Measurements from ENCODE around the gene PRLR.

The PRLR gene

DNA sequence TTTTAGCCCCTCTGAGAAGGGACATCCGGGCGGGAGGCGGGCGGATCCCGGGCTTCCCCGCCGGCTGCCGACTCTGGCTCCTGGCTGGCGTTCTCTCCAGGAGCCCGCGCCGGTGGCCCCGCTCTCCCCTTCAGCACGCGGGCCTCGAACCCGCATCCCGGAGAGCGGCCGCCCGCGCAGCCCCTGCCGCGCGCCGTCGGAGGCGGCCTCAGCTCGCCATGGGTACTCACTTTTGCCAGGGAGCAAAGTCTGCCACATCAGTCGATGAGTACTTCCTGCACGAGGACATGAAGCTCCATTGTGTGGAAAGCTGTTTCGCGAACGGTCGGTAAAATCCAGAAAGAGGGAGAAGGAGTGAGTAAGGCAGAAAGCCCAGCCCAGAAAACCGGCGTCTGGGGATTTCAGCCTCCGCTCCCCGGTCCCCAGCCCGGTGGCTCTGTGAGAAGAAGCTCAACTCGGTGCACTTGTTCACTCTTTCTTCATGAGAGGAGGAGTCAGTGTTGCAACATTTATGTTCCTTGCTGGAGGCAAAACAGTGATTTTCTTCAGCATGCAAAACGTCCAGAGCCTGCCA lies at the start of gene PRLR:
Gene PRLR (minus strand): TSS at position 450 of the 574 bp plus-strand sequence. CDS start 140,867 bp downstream, outside the sequence.
- TF ChIP-seq, protein P1, sequence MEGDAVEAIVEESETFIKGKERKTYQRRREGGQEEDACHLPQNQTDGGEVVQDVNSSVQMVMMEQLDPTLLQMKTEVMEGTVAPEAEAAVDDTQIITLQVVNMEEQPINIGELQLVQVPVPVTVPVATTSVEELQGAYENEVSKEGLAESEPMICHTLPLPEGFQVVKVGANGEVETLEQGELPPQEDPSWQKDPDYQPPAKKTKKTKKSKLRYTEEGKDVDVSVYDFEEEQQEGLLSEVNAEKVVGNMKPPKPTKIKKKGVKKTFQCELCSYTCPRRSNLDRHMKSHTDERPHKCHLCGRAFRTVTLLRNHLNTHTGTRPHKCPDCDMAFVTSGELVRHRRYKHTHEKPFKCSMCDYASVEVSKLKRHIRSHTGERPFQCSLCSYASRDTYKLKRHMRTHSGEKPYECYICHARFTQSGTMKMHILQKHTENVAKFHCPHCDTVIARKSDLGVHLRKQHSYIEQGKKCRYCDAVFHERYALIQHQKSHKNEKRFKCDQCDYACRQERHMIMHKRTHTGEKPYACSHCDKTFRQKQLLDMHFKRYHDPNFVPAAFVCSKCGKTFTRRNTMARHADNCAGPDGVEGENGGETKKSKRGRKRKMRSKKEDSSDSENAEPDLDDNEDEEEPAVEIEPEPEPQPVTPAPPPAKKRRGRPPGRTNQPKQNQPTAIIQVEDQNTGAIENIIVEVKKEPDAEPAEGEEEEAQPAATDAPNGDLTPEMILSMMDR (IDR thresholded peaks at IDR 0.05; ENCODE audit: extremely low read depth, missing control alignments) = no peak
- DNase-seq (ENCODE audit: low spot score) = peak; percentile 36

DNA sequence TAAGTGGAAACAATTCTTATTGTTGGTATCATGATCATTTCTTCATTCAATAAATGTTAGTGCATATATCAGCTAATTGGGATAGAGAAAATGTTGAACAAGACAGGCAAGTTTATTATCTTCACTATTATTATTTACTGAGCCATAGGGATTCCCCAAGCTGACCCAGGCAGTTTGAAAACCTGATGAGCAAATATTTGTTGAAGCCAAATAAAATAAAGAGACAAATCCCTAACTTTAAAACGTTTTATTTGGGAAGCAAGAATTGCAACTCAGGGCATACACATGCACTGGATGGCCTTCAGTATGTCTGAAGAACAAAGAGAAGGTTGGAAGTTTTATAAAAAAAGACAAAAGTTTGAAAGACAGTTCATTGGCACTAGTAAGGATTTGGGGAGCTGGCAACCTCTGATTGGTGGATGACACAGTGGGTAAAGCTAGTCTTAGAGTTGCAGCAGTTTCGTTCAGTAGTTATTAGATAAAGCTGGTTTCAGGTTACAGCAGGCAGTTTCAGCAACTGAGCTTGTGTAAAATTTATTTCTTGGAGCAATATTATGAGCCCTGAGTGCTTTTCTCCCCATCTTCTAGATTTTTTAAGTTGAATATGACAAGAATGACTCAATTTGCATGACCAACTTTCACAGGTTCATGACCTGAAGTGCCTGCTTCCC lies 44.7 kb upstream of the PRLR start:
- DNase-seq (ENCODE audit: low spot score) = no peak
- TF ChIP-seq, protein P1 (IDR thresholded peaks at IDR 0.05; ENCODE audit: extremely low read depth, missing control alignments) = no peak

DNA sequence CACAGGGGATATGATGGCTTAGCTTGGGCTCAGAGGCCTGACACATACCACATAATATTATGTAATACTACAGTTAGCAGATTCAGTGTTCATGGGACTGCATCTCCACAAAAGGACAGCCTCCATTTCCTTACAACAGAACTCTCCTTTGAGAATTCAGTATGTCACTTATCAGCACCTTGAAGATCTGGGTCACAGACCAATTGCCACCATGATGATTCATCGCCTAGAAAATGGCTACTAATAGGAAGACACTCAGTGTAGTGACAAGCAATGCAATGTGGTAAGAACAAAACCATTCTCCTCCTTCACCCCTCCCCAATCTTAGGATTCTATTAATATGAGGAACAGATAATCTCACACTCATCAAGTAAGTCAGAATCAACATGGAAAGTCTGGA lies 38.7 kb upstream of the PRLR start:
- TF ChIP-seq, protein P1 (IDR thresholded peaks at IDR 0.05; ENCODE audit: extremely low read depth, missing control alignments) = no peak
- DNase-seq (ENCODE audit: low spot score) = no peak

DNA sequence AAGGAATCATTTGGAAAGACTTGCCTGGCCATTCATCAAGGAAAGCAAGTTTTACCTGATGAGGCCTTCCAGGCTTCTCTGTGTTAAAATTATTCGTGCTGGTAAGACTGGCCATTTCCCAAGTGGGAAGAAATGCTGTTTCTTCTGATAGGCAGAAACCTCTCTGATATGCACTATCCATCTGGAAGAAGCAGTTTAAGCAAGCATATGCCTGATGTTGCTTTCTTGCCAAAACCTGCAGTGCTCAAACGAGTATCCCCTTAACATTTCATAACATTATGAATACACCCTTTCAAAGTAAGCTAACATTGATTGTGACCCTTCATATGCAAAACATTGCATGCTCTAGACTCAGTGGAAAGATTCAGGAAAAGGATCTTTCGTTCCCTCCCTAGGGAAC lies 36.0 kb upstream of the PRLR start:
- TF ChIP-seq, protein P1 (IDR thresholded peaks at IDR 0.05; ENCODE audit: extremely low read depth, missing control alignments) = no peak
- no peak for DNase-seq (ENCODE audit: low spot score)

DNA sequence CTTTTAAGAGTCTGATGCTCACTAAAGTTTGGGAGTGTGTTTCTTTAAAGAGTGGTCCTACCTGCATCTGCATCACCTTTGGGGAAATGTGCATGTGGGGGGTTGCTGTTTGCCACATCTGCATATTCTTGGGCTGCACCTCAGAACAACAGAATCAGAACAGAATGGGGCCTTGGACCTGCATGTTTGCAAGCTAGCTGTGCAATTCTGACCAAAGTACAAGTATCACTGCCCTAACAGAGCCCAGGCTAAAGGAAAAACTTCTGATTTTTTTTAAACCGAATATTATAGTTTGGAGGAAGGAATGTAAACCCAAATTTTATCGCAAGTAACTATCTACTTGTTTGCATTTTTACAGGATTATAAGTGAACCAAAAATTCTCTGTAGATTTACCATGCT lies 34.2 kb upstream of the PRLR start:
- TF ChIP-seq, protein P1 (IDR thresholded peaks at IDR 0.05; ENCODE audit: extremely low read depth, missing control alignments) = no peak
- DNase-seq (ENCODE audit: low spot score) = no peak

- TF ChIP-seq, protein P1 (IDR thresholded peaks at IDR 0.05; ENCODE audit: extremely low read depth, missing control alignments) = no peak
- no peak for DNase-seq (ENCODE audit: low spot score)
Observed at GRCh38 chr5:35263266-35263877, 33.1 kb upstream of the PRLR start.

DNA sequence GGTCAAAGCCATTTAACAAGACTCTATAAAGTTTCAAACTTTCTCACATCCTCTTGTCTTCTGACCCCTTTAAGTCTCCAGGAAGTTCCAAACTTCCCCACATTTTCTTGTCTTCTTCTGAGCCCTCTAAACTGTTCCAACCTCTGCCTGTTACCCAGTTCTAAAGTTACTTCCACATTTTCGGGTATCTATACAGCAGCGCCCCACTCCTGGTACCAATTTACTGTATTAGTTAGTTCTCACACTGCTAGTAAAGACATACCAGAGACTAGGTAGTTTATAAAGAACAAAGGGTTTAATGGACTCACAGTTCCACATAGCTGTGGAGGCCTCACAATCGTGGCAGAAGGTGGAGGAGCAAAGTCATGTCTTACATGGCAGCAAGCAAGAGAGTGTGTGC lies 23.3 kb upstream of the PRLR start:
- TF ChIP-seq, protein P1 (IDR thresholded peaks at IDR 0.05; ENCODE audit: extremely low read depth, missing control alignments) = no peak
- no peak for DNase-seq (ENCODE audit: low spot score)

All from GM20000 (cell line).